A549 (cell line): Measurements from ENCODE around the gene PACS2. TPM values are rescaled to one million over a fixed set of nuclear protein-coding genes. Genes with fewer than 3 reads are reported as not detected.

Experiments used
- ATAC-seq, 2 experiments: fragments of 200-7000 bp in 1 of 2; fragments of >200 bp in 1 of 2; cut with Nextera tagmentation in 1 of 2; cut with Tn5 transposase in 1 of 2; 3 replicates each; pipeline versions ENCODE4 v1.8.0 to v1.9.1; 2018 to 2020; ENCODE audit warnings: mild to moderate bottlenecking in 1 of 2, moderate library complexity in 1 of 2
- CTCF ChIA-PET: fragments of 300-600 bp; sonication (Branson Sonifier 250); formaldehyde crosslinking; extraction: SDS; loops from one replicate; lab custom pipeline; 2021; ENCODE audit warnings: antibody characterized with exemption, inconsistent platforms; lab: Yijun Ruan, JAX
- POLR2A ChIA-PET: fragments of 350-600 bp; formaldehyde crosslinking; extraction: SDS; loops from one replicate; lab custom pipeline; 2021; ENCODE audit warnings: antibody characterized with exemption, inconsistent platforms; lab: Yijun Ruan, JAX
- DNase-seq, 2 experiments: peaks; one replicate each; pipeline versions ENCODE4 v3.0.0 to v3.0.0-alpha.2; 2011 to 2016; ENCODE audit warnings: low read depth in 1 of 2, low spot score in 1 of 2
- FAIRE-seq: peaks from 2 replicates; lab custom pipeline; 2011; peaks lifted over from hg19 to GRCh38; lab: Jason Lieb, UNC
- H3K27ac ChIP-seq, 2 experiments: fragments of >200 bp; sonication (Bioruptor Twin); formaldehyde crosslinking; 3 replicates each; pipeline ENCODE4 v1.5.1; 2016 to 2017
- H3K4me1 ChIP-seq: fragments of >200 bp; sonication (Bioruptor Twin); formaldehyde crosslinking; 3 replicates; pipeline ENCODE4 v1.6.1; 2016
- H3K4me2 ChIP-seq: fragments of >200 bp; sonication (Bioruptor Twin); formaldehyde crosslinking; 3 replicates; pipeline ENCODE4 v1.6.1; 2016
- H3K4me3 ChIP-seq: fragments of >200 bp; sonication (Bioruptor Twin); formaldehyde crosslinking; 3 replicates; pipeline ENCODE4 v1.5.1; 2016
- H3K9me3 ChIP-seq: fragments of >200 bp; sonication (Bioruptor Twin); formaldehyde crosslinking; 3 replicates; pipeline ENCODE4 v1.6.1; 2016
- ATOH8 ChIP-seq: fragments of 250-450 bp; sonication (Bioruptor Pico); IDR thresholded peaks from 2 replicates; pipeline ENCODE4 v1.5.0; 2020; ENCODE audit warnings: low read depth, mild to moderate bottlenecking, moderate library complexity
- EP300 ChIP-seq, 2 experiments: fragments of >200 bp; sonication (Bioruptor Twin); formaldehyde crosslinking; IDR thresholded peaks; 2 replicates in 1 of 2; 3 replicates in 1 of 2; pipeline ENCODE4 v1.6.1; 2016 to 2017
- FOXS1 ChIP-seq: fragments of 250-450 bp; sonication (Bioruptor Pico); IDR thresholded peaks from 2 replicates; pipeline ENCODE4 v1.5.0; 2020; ENCODE audit warnings: mild to moderate bottlenecking, moderate library complexity
- JUNB ChIP-seq: fragments of >200 bp; sonication (Bioruptor Twin); formaldehyde crosslinking; IDR thresholded peaks from 2 replicates; pipeline ENCODE4 v1.6.1; 2016
- MAX ChIP-seq: IDR thresholded peaks from 2 replicates; pipeline ENCODE4 v1.6.1; 2012
- MAZ ChIP-seq: fragments of 150-350 bp; IDR thresholded peaks from 2 replicates; pipeline ENCODE4 v1.6.1; 2014; ENCODE audit warnings: antibody characterized with exemption, low read depth, low read length, borderline replicate concordance
- NPAS2 ChIP-seq: fragments of 250-450 bp; sonication (Bioruptor Pico); IDR thresholded peaks from 2 replicates; pipeline ENCODE4 v1.8.0; 2022; ENCODE audit warnings: mild to moderate bottlenecking, moderate library complexity, borderline replicate concordance
- POLR2AphosphoS2 ChIP-seq: conservative IDR thresholded peaks from 2 replicates; pipeline ENCODE4 v1.6.1; 2012; ENCODE audit warnings: low read length, improper control_type of control experiment, inconsistent platforms
- REST ChIP-seq: fragments of 200-600 bp; sonication (generic); IDR thresholded peaks from 2 replicates; pipeline ENCODE4 v1.6.1; 2016; ENCODE audit warnings: antibody characterized with exemption, mild to moderate bottlenecking, moderate library complexity
- SMC3 ChIP-seq: fragments of >200 bp; sonication (Bioruptor Twin); formaldehyde crosslinking; IDR thresholded peaks from 3 replicates; pipeline ENCODE4 v1.6.1; 2018; ENCODE audit warnings: inconsistent platforms
- TP53 ChIP-seq: fragments of 250-450 bp; sonication (Bioruptor Pico); IDR thresholded peaks from 2 replicates; pipeline ENCODE4 v1.5.0; 2021; ENCODE audit warnings: mild to moderate bottlenecking, moderate library complexity
- ZFP36 ChIP-seq: fragments of 450-650 bp; IDR thresholded peaks from 2 replicates; pipeline ENCODE4 v1.6.1; 2014; ENCODE audit warnings: borderline replicate concordance; ENCODE audit not compliant: partially characterized antibody
- ZNF302 ChIP-seq: fragments of 250-450 bp; sonication (Bioruptor Pico); IDR thresholded peaks from 2 replicates; pipeline ENCODE4 v1.9.0; 2021; ENCODE audit warnings: inconsistent platforms, mild to moderate bottlenecking, moderate library complexity
- WGBS: methylation state at CpG from one replicate; pipeline ENCODE4 v1.1.6; 2017; ENCODE audit errors: missing lambda C conversion rate; 5-methylcytosine and 5-hydroxymethylcytosine counted together
- polyA plus RNA-seq, 4 experiments: library from polyadenylated mRNA; depleted of rRNA in 3 of 4; stranded (reverse); fragments of >200 nt; fragmentation: RNase III in 1 of 4; extraction: RNeasy Plus Mini Kit Qiagen cat#74134 plus additional on column Dnase treatment in 1 of 4; gene quantifications; 2 replicates in 3 of 4; 3 replicates in 1 of 4; pipeline ENCODE4 v1.2.3, GENCODE V29; 2011 to 2017

Gene PACS2
- polyA plus RNA-seq, 2 of the 4 experiments (the other 2 are of a cell fraction): 11.9 to 24.5 TPM

- WGBS: 88% methylated on average over 11 of the region's 34 CpGs
- no peaks in the 10 kb centered on the region for H3K9me3 ChIP-seq
- no peak overlapping the region for H3K27ac ChIP-seq
- ATAC-seq (peak in 1 of 2 experiments; percentile 18; a peak in 3 of 6 replicates), FAIRE-seq (no peak), DNase-seq (no peak)
- TF ChIP-seq SMC3: no peak
- no peak for TF ChIP-seq NPAS2 (CRISPR knock-in tag)
- TF ChIP-seq ZFP36: no peak
- TF ChIP-seq MAZ: no peak
- H3K4me3 ChIP-seq: no peak overlapping the region
- no peak overlapping the region for H3K4me2 ChIP-seq
- ChIA-PET POLR2A (no interaction called here), CTCF (interaction anchor here (0.6 to 1.9 kb wide), 4 partner anchors 29 to 134 kb away, joined by 3 to 4 read pairs (median 3); no protein-coding TSS in a partner anchor)
- no peaks in the 10 kb centered on the region for H3K4me1 ChIP-seq
Measured at GRCh38 chr14:105376521-105377440, 62.2 kb downstream of the PACS2 start.

GRCh38 chr14:105377555-105378182 lies 63.1 kb downstream of the PACS2 start:
- no peak for FAIRE-seq
- 90% methylated on average over 18 of the region's 23 CpGs for WGBS

GRCh38 chr14:105378199-105378598 lies 63.7 kb downstream of the PACS2 start:
- ATAC-seq: no peak
- H3K4me3 ChIP-seq: no peak overlapping the region
- ChIA-PET CTCF (interaction anchor here (0.6 to 7.5 kb wide), 2 partner anchors 8 to 58 kb away, joined by 3 to 49 read pairs; no protein-coding TSS in a partner anchor), POLR2A (no interaction called here)
- DNase-seq: no peak
- 76% methylated on average over 11 of the region's 11 CpGs for WGBS
- H3K27ac ChIP-seq: no peak overlapping the region
- TF ChIP-seq FOXS1 (no peak), JUNB (no peak), EP300 (IDR thresholded peaks at IDR 0.05) (no peak), MAX (no peak), ZNF302 (no peak), MAZ (no peak)
- no peaks in the 10 kb centered on the region for H3K4me1 ChIP-seq
- FAIRE-seq: no peak
- no peak overlapping the region for H3K4me2 ChIP-seq
- no peaks in the 10 kb centered on the region for H3K9me3 ChIP-seq

More at GRCh38 chr14:105377555-105378182, 63.1 kb downstream of the PACS2 start:
- TF ChIP-seq POLR2AphosphoS2: no peak
- no peak for TF ChIP-seq ATOH8 (CRISPR knock-in tag)
- no peak for TF ChIP-seq TP53 (CRISPR knock-in tag)
- TF ChIP-seq REST: no peak
- TF ChIP-seq ZNF302: no peak
- ChIA-PET CTCF (interaction anchor here (0.6 kb wide), 1 partner anchor 133 kb away, joined by 3 read pairs; no protein-coding TSS in a partner anchor), POLR2A (no interaction called here)
- Histone ChIP-seq H3K9me3 (no peaks in the 10 kb centered on the region), H3K4me1 (no peaks in the 10 kb centered on the region), H3K4me2 (no peak overlapping the region), H3K27ac (no peak overlapping the region), H3K4me3 (no peak overlapping the region)
- DNase-seq (no peak), ATAC-seq (no peak)
